ENCODE results near the gene SCRN3. TPM values are rescaled to one million over a fixed set of nuclear protein-coding genes. Genes with fewer than 3 reads are reported as not detected.

SCRN3 gene
- total and polyA plus RNA-seq, 2 experiments from 2014 or later = 19.9 to 31.4 TPM

- Histone ChIP-seq H2AFZ (no peak overlapping the region), H3K4me1 (ENCODE audit: insufficient read depth) (no peaks in the 10 kb centered on the region), H4K20me1 (ENCODE audit: insufficient read depth, poor library complexity, severe bottlenecking) (no peaks in the 10 kb centered on the region), H3K9me3 (ENCODE audit: low read depth) (no peaks in the 10 kb centered on the region), H3K27ac (no peak overlapping the region), H3K9me2 (replicated peaks; ENCODE audit: insufficient read depth) (no peaks in the 10 kb centered on the region), H3K36me3 (replicated peaks; ENCODE audit: insufficient read depth, low read depth) (no peaks in the 10 kb centered on the region), H3K4me3 (no peak overlapping the region), H3K79me2 (no peaks in the 10 kb centered on the region), H3K27me3 (no peaks in the 10 kb centered on the region), H3K4me2 (no peak overlapping the region)
- no peak for TF ChIP-seq EZH2 (IDR thresholded peaks at IDR 0.05; ENCODE audit: borderline replicate concordance)
- no peak for TF ChIP-seq EZH2phosphoT487 (IDR thresholded peaks at IDR 0.05; ENCODE audit: low read depth, severe bottlenecking, unreplicated experiment)
- no peak for TF ChIP-seq CTCF (IDR thresholded peaks at IDR 0.05; ENCODE audit: poor library complexity)
- no peak for DNase-seq (ENCODE audit: low spot score)
These were observed 40.8 kb downstream of the SCRN3 start for GRCh38 chr2:174436351-174436750.

GRCh38 chr2:174438146-174438886 is 42.8 kb downstream of the SCRN3 start:
- no peak for DNase-seq (ENCODE audit: low spot score)
- TF ChIP-seq EZH2 (IDR thresholded peaks at IDR 0.05; ENCODE audit: borderline replicate concordance) (no peak), EZH2phosphoT487 (IDR thresholded peaks at IDR 0.05; ENCODE audit: low read depth, severe bottlenecking, unreplicated experiment) (no peak)
- Histone ChIP-seq H3K27me3 (no peaks in the 10 kb centered on the region), H3K27ac (no peak overlapping the region), H3K36me3 (replicated peaks; ENCODE audit: insufficient read depth, low read depth) (no peaks in the 10 kb centered on the region), H3K9me2 (replicated peaks; ENCODE audit: insufficient read depth) (no peaks in the 10 kb centered on the region), H3K79me2 (no peaks in the 10 kb centered on the region), H2AFZ (no peak overlapping the region), H3K4me3 (no peak overlapping the region), H3K4me2 (no peak overlapping the region), H4K20me1 (ENCODE audit: insufficient read depth, poor library complexity, severe bottlenecking) (no peaks in the 10 kb centered on the region), H3K4me1 (ENCODE audit: insufficient read depth) (no peaks in the 10 kb centered on the region), H3K9me3 (ENCODE audit: low read depth) (no peaks in the 10 kb centered on the region)
- 88% methylated on average over 13 of the region's 13 CpGs for WGBS (ENCODE audit: low lambda C conversion rate, missing lambda C conversion rate)

- Histone ChIP-seq H3K4me1 (ENCODE audit: insufficient read depth) (no peaks in the 10 kb centered on the region), H3K27me3 (no peaks in the 10 kb centered on the region), H3K4me2 (no peak overlapping the region), H3K27ac (no peak overlapping the region), H3K9me3 (ENCODE audit: low read depth) (no peaks in the 10 kb centered on the region), H4K20me1 (ENCODE audit: insufficient read depth, poor library complexity, severe bottlenecking) (no peaks in the 10 kb centered on the region), H3K4me3 (no peak overlapping the region), H3K9me2 (replicated peaks; ENCODE audit: insufficient read depth) (no peaks in the 10 kb centered on the region), H3K79me2 (no peaks in the 10 kb centered on the region), H2AFZ (no peak overlapping the region), H3K36me3 (replicated peaks; ENCODE audit: insufficient read depth, low read depth) (no peaks in the 10 kb centered on the region)
- 93% methylated on average over 2 of the region's 2 CpGs for WGBS (ENCODE audit: low lambda C conversion rate, missing lambda C conversion rate)
- TF ChIP-seq EZH2phosphoT487 (IDR thresholded peaks at IDR 0.05; ENCODE audit: low read depth, severe bottlenecking, unreplicated experiment) (no peak), CTCF (IDR thresholded peaks at IDR 0.05; ENCODE audit: poor library complexity) (no peak), EZH2 (IDR thresholded peaks at IDR 0.05; ENCODE audit: borderline replicate concordance) (no peak)
- DNase-seq (ENCODE audit: low spot score) = no peak
These were observed 43.8 kb downstream of the SCRN3 start for GRCh38 chr2:174439323-174439722.

GRCh38 chr2:174439950-174440349 is 44.4 kb downstream of the SCRN3 start:
- Histone ChIP-seq H2AFZ (no peak overlapping the region), H3K9me3 (ENCODE audit: low read depth) (no peaks in the 10 kb centered on the region), H3K4me1 (ENCODE audit: insufficient read depth) (no peaks in the 10 kb centered on the region), H3K4me2 (no peak overlapping the region), H3K4me3 (no peak overlapping the region), H3K27ac (no peak overlapping the region), H3K27me3 (no peaks in the 10 kb centered on the region), H3K79me2 (no peaks in the 10 kb centered on the region), H4K20me1 (ENCODE audit: insufficient read depth, poor library complexity, severe bottlenecking) (no peaks in the 10 kb centered on the region), H3K36me3 (replicated peaks; ENCODE audit: insufficient read depth, low read depth) (no peaks in the 10 kb centered on the region), H3K9me2 (replicated peaks; ENCODE audit: insufficient read depth) (no peaks in the 10 kb centered on the region)
- DNase-seq (ENCODE audit: low spot score) = no peak
- TF ChIP-seq CTCF (IDR thresholded peaks at IDR 0.05; ENCODE audit: poor library complexity) = no peak
- TF ChIP-seq EZH2 (IDR thresholded peaks at IDR 0.05; ENCODE audit: borderline replicate concordance) = no peak
- TF ChIP-seq EZH2phosphoT487 (IDR thresholded peaks at IDR 0.05; ENCODE audit: low read depth, severe bottlenecking, unreplicated experiment) = no peak
- WGBS (ENCODE audit: low lambda C conversion rate, missing lambda C conversion rate) = 47% methylated on average over 2 of the region's 2 CpGs

All from hepatocyte (in vitro differentiated cells).